Cardiac muscle cell (in vitro differentiated cells and primary cell): Measurements from ENCODE around the gene SH2D3A. TPM values are rescaled to one million over a fixed set of nuclear protein-coding genes. Genes with fewer than 3 reads are reported as not detected.
"Not testable (repeated sequence)": the region's sequence is repeated elsewhere in the genome, so short reads cannot be mapped to it uniquely, and the experiment has no call there.

Source experiments
- DNase-seq, 2 donors: peaks; one replicate each; pipeline versions ENCODE4 v3.0.0 to v3.0.0-alpha.2; 2010 to 2017; ENCODE audit warnings: low read depth in 1 of 2, low spot score in 1 of 2
- H3K27ac ChIP-seq: fragments of 200-600 bp; sonication (generic); 2 replicates; pipeline ENCODE4 v1.5.1; 2016
- H3K27me3 ChIP-seq: fragments of 200-600 bp; sonication (generic); 2 replicates; pipeline ENCODE4 v1.6.0; 2016; ENCODE audit warnings: control low read depth
- H3K36me3 ChIP-seq: fragments of 200-600 bp; sonication (generic); 2 replicates; pipeline ENCODE4 v1.5.1; 2016; ENCODE audit warnings: control low read depth
- H3K4me1 ChIP-seq: fragments of 200-600 bp; sonication (generic); 2 replicates; pipeline ENCODE4 v1.8.1; 2017; ENCODE audit warnings: low read depth, mild to moderate bottlenecking, mixed run types
- H3K4me3 ChIP-seq: fragments of 200-600 bp; sonication (generic); 2 replicates; pipeline ENCODE4 v1.5.1; 2016; ENCODE audit warnings: mild to moderate bottlenecking
- H3K9me3 ChIP-seq: fragments of 200-600 bp; sonication (generic); 2 replicates; pipeline ENCODE4 v1.5.1; 2017; ENCODE audit warnings: low read depth, mild to moderate bottlenecking, control low read depth
- polyA plus RNA-seq: library from polyadenylated mRNA; unstranded; fragments of >200 nt; fragmentation: Nextera tagmentation; extraction: Ambion mirVana; gene quantifications from 2 replicates; pipeline ENCODE4 v1.2.1, GENCODE V29; 2016
- total RNA-seq: library from RNA; depleted of rRNA; stranded (reverse); fragments of >200 nt; gene quantifications from 2 replicates; pipeline ENCODE4 v1.2.3, GENCODE V29; 2016
- TF ChIP-seq, protein P1 (sequence below): IDR thresholded peaks from 2 replicates; pipeline ENCODE4 v1.5.1; 2012; ENCODE audit warnings: low read depth, mild to moderate bottlenecking, low read length

Gene SH2D3A
- total and polyA plus RNA-seq, 2 experiments from 2014 or later = 1.6 to 1.7 TPM

DNA sequence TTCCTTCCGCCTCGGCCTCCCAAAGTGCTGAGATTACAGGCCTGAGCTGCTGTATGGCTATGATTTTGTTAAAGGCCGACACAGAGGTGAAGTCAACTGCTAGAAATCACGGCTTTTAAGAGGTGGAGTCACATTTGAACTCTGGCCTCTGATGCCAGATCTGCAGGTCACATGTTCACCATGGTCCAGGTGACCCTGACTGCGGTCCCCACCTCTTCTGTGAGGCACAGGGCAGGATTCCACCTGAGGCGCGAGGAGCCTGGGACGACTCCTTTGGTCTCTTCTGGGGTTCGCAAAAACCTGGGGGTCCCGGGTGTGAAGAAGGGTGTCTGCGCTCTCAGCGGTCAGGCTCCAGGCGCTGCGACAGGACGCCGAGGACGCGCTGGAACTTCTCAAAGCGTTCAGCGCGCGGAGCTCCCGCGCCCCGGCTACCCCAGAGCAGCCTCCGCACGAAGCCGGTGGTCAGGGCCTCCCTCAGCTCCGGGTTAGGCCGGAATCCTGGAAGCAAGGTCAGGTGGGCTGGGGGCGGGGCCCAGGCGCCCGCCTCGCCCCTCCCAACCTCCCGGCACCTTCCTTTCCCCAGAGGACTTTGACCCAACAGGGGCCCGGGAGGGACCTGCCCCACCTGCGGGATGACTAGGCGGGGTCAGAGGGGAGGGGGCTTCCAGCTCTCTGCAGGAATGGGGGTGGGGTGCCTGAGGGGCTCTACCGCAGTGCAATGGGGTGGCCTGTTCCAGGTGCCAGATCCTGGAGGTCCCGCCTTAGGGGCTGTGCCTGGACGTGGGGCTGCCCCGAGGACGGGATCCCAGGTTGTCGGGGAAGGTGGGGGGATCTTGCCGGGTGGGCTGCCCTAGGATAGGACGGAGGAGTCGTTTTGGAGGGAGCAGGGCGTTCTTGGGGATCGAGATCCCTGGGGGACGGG lies 14.7 kb downstream of the SH2D3A start:
- Histone ChIP-seq H3K4me3 (peak overlapping the region; percentile 21), H3K27me3 (no peaks in the 10 kb centered on the region), H3K4me1 (peaks cover 3% of the 10 kb centered on the region), H3K36me3 (peaks cover 28% of the 10 kb centered on the region), H3K9me3 (no peaks in the 10 kb centered on the region), H3K27ac (no peak overlapping the region)
- TF ChIP-seq, protein P1, sequence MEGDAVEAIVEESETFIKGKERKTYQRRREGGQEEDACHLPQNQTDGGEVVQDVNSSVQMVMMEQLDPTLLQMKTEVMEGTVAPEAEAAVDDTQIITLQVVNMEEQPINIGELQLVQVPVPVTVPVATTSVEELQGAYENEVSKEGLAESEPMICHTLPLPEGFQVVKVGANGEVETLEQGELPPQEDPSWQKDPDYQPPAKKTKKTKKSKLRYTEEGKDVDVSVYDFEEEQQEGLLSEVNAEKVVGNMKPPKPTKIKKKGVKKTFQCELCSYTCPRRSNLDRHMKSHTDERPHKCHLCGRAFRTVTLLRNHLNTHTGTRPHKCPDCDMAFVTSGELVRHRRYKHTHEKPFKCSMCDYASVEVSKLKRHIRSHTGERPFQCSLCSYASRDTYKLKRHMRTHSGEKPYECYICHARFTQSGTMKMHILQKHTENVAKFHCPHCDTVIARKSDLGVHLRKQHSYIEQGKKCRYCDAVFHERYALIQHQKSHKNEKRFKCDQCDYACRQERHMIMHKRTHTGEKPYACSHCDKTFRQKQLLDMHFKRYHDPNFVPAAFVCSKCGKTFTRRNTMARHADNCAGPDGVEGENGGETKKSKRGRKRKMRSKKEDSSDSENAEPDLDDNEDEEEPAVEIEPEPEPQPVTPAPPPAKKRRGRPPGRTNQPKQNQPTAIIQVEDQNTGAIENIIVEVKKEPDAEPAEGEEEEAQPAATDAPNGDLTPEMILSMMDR = no peak
- DNase-seq = peak in 1 of 2 donors; percentile 48

DNA sequence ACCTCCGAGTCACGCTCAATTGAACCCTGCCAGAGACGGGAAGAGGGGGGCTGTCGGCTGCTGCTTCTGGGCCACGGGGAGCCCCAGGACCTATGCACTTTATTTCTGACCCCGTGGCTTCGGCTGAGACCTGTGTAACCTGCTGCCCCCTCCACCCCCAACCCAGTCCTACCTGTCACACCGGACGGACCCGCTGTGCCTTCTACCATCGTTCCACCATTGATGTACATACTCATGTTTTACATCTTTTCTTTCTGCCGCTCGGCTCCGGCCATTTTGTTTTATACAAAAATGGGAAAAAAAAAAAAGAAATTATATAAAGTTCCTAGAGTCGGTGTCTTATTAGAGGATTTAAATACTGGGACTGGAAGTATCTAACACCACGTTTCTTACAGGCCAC lies 16.0 kb downstream of the SH2D3A start:
- H3K9me3 ChIP-seq = no peaks in the 10 kb centered on the region
- no peaks in the 10 kb centered on the region for H3K27me3 ChIP-seq
- DNase-seq = no peak
- TF ChIP-seq, protein P1 = no peak
- no peak overlapping the region for H3K4me3 ChIP-seq
- peaks cover 3% of the 10 kb centered on the region for H3K4me1 ChIP-seq
- no peak overlapping the region for H3K27ac ChIP-seq
- H3K36me3 ChIP-seq = peaks cover 37% of the 10 kb centered on the region

DNA sequence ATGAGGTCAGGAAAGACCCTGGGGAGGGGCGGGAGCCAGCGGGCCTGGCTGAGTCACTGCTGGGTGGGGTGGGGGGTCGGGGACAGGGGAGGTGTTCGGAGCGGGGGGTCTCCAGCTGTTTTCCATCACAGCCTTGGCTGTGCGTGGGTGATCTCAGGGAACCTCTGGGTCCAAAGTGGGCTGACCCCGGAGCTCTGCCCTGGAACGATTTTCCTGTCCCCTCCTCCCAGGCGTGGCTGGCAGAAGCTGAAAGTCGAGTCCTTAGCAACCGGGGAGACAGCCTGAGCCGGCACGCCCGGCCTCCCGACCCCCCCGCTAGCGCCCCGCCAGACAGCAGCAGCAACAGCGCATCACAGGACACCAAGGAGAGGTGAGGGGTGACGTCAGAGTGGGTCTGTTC lies 17.2 kb downstream of the SH2D3A start:
- Histone ChIP-seq H3K27ac (no peak overlapping the region), H3K4me1 (peaks cover 9% of the 10 kb centered on the region), H3K4me3 (no peak overlapping the region), H3K27me3 (no peaks in the 10 kb centered on the region), H3K9me3 (no peaks in the 10 kb centered on the region), H3K36me3 (peaks cover 42% of the 10 kb centered on the region)
- TF ChIP-seq, protein P1 = no peak
- DNase-seq = no peak

DNA sequence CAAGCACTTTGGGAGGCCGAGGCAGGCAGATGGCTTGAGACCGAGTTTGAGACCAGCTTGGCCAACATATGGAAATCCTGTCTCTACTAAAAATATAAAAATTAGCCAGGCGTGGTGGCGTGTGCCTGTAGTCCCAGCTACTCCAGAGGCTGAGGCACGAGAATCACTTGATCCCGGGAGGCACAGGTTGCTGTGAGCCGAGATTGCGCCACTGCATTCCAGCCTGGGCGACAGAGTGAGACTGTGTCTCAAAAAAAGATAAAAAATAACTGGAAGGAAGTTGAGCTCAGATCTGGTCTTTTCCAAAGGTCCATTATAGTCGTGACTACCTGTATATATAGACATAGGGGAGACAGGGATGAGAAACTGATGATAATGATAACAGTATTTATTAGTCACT lies 18.7 kb downstream of the SH2D3A start:
- Histone ChIP-seq H3K36me3 (peaks cover 42% of the 10 kb centered on the region), H3K4me1 (peaks cover 19% of the 10 kb centered on the region)
- not testable (repeated sequence) for H3K27me3 ChIP-seq, H3K9me3 ChIP-seq, DNase-seq, H3K4me3 ChIP-seq, H3K27ac ChIP-seq

DNA sequence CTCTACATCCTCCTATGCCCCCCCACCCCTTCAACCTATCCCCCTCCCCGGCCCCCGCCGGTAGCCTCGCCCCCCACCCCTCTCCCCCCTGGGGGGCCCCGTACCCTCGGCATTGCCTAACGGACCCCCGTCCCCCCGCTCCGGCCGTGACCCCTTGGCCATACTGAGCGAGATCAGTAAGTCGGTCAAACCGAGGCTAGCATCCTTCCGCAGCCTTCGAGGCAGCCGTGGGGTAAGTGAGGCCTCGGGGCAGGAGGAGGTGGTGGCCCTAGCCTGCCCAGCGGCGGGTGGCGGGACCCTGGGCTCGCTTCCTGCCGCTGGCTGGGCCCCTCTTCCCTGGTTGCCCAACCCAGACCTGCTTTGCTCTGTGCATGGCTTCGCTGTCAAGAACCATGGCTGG lies 21.3 kb downstream of the SH2D3A start:
- H3K36me3 ChIP-seq = peaks cover 42% of the 10 kb centered on the region
- H3K4me1 ChIP-seq = peaks cover 20% of the 10 kb centered on the region
- H3K9me3 ChIP-seq = no peaks in the 10 kb centered on the region
- no peak for DNase-seq
- H3K27me3 ChIP-seq = no peaks in the 10 kb centered on the region
- no peak overlapping the region for H3K4me3 ChIP-seq
- no peak overlapping the region for H3K27ac ChIP-seq
- TF ChIP-seq, protein P1 = no peak
